ENCODE measurements around the gene PPM1M.

DNA sequence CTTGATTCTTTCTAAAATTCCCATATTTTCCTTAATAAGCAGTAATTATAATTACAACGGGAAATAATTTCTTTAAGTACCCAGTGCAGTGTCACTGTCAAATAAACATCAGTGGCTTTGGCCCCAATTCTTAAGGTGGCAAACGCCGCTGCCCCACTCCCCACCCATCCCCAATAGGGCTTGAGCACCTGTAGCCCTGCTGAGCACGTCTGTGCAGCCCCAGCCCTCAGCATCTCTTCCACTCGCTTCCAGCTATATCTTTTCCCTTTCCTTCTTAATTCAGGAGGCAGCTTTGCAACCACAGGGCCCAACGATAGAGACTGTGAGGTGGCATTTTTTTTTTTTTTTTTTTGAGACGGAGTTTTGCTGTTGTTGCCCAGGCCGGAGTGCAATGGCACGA, 9.0 kb downstream of the PPM1M start:
- TF ChIP-seq, protein P1, sequence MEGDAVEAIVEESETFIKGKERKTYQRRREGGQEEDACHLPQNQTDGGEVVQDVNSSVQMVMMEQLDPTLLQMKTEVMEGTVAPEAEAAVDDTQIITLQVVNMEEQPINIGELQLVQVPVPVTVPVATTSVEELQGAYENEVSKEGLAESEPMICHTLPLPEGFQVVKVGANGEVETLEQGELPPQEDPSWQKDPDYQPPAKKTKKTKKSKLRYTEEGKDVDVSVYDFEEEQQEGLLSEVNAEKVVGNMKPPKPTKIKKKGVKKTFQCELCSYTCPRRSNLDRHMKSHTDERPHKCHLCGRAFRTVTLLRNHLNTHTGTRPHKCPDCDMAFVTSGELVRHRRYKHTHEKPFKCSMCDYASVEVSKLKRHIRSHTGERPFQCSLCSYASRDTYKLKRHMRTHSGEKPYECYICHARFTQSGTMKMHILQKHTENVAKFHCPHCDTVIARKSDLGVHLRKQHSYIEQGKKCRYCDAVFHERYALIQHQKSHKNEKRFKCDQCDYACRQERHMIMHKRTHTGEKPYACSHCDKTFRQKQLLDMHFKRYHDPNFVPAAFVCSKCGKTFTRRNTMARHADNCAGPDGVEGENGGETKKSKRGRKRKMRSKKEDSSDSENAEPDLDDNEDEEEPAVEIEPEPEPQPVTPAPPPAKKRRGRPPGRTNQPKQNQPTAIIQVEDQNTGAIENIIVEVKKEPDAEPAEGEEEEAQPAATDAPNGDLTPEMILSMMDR (conservative IDR thresholded peaks at IDR 0.05 in 1 of 2, IDR thresholded peaks at IDR 0.05 in 1 of 2; ENCODE audit: low read depth in 1 of 2, low read length in 2 of 2): no peak
- TF ChIP-seq EZH2 (IDR thresholded peaks at IDR 0.05; ENCODE audit: low read length, missing control alignments): no peak
